ENCODE data around the gene FRA10AC1.

GRCh38 chr10:93657757-93658156, 44.6 kb downstream of the FRA10AC1 start:
- no peak for TF ChIP-seq CTCF (conservative IDR thresholded peaks at IDR 0.05; ENCODE audit: low read depth, low read length)
- no peak for TF ChIP-seq EZH2 (IDR thresholded peaks at IDR 0.05; ENCODE audit: borderline replicate concordance, low read depth, low read length, poor library complexity, severe bottlenecking)
